HCT116 (cell line): ENCODE results near the gene ITPK1. TPM values are rescaled to one million over a fixed set of nuclear protein-coding genes. Genes with fewer than 3 reads are reported as not detected.

Experiments
- ATAC-seq: fragments of 200-7000 bp; cut with Tn5 transposase; 2 replicates; pipeline ENCODE4 v1.9.1; 2020; ENCODE audit warnings: mild to moderate bottlenecking, moderate library complexity
- BruUV-seq: library from RNA; stranded (reverse); fragments of 400-500 nt; replicated peaks from 2 replicates; lab custom pipeline; 2021; lab: Mats Ljungman, UMichigan
- CTCF ChIA-PET: fragments of 300-600 bp; sonication (Branson Sonifier 250); formaldehyde crosslinking; loops from one replicate; lab custom pipeline; 2021; ENCODE audit warnings: antibody characterized with exemption; lab: Charles Lee
- POLR2A ChIA-PET: fragments of 300-600, 350-600 bp; sonication (Branson Sonifier 250); formaldehyde crosslinking; loops from one replicate; lab custom pipeline; 2021; ENCODE audit warnings: antibody characterized with exemption; lab: Charles Lee
- RAD21 ChIA-PET, 2 experiments: fragments of 300-600 bp; sonication (Branson Sonifier 250); formaldehyde crosslinking; loops; one replicate each; lab custom pipeline; 2023; ENCODE audit warnings: low total read pairs in 2 of 2; ENCODE audit not compliant: uncharacterized antibody in 2 of 2, unreplicated experiment in 2 of 2, low non-redundant PET in 1 of 2; lab: Charles Lee
- DNase-seq: peaks from one replicate; pipeline ENCODE4 v3.0.0-alpha.2; 2010; ENCODE audit warnings: low read depth, low spot score
- H2AFZ ChIP-seq: fragments of 200-600 bp; shearing (Covaris generic), sonication (generic); 2 replicates; pipeline ENCODE4 v1.6.1; 2017; ENCODE audit warnings: low read depth, mixed run types, mixed read lengths, antibody characterized with exemption, low read length; ENCODE audit not compliant: poor library complexity, severe bottlenecking
- H3K27ac ChIP-seq: 2 replicates; pipeline ENCODE4 v1.5.1; 2012; ENCODE audit warnings: low read depth, low read length
- H3K27me3 ChIP-seq: fragments of 200-600 bp; sonication (generic); 2 replicates; pipeline ENCODE4 v1.6.1; 2016; ENCODE audit warnings: mixed run types, low read length, mixed read lengths; ENCODE audit not compliant: insufficient read depth
- H3K36me3 ChIP-seq, 2 experiments: fragments of 200-500 bp in 1 of 2; fragments of 200-600 bp in 1 of 2; sonication (Bioruptor generic) in 1 of 2; sonication (generic) in 1 of 2; 2 replicates each; pipeline versions ENCODE4 v1.5.1 to v1.6.1; 2014 to 2016; ENCODE audit warnings: low read length in 2 of 2, inconsistent platforms in 1 of 2, mixed read lengths in 1 of 2, mixed run types in 1 of 2; ENCODE audit not compliant: insufficient read depth in 2 of 2, control insufficient read depth in 1 of 2
- H3K4me1 ChIP-seq, 2 experiments: fragments of 200-600 bp in 1 of 2; sonication (generic) in 1 of 2; 2 replicates each; pipeline versions ENCODE4 v1.5.1 to v1.6.1; 2012 to 2017; ENCODE audit warnings: low read length in 2 of 2, inconsistent platforms in 1 of 2, mild to moderate bottlenecking in 1 of 2, mixed read lengths in 1 of 2, mixed run types in 1 of 2, moderate library complexity in 1 of 2; ENCODE audit not compliant: insufficient read depth in 2 of 2, control insufficient read depth in 1 of 2
- H3K4me2 ChIP-seq: fragments of 200-600 bp; sonication (generic); 2 replicates; pipeline ENCODE4 v1.6.1; 2017; ENCODE audit warnings: mixed run types, low read length, mixed read lengths
- H3K4me3 ChIP-seq, 2 experiments: fragments of 200-600 bp in 1 of 2; sonication (generic) in 1 of 2; replicated peaks in 1 of 2; 2 replicates each; pipeline ENCODE4 v1.5.1; 2011 to 2016; ENCODE audit warnings: low read length in 2 of 2, control low read depth in 1 of 2, low read depth in 1 of 2, mild to moderate bottlenecking in 1 of 2, mixed read lengths in 1 of 2, mixed run types in 1 of 2
- H3K79me2 ChIP-seq: fragments of 200-600 bp; sonication (generic); 2 replicates; pipeline ENCODE4 v1.6.1; 2017; ENCODE audit warnings: mild to moderate bottlenecking, mixed run types, low read length, moderate library complexity, mixed read lengths; ENCODE audit not compliant: insufficient read depth
- H3K9ac ChIP-seq: fragments of 200-600 bp; sonication (generic); 2 replicates; pipeline ENCODE4 v1.6.1; 2016; ENCODE audit warnings: low read length, mixed read lengths
- H3K9me2 ChIP-seq: fragments of 200-600 bp; sonication (generic), shearing (Covaris generic); 2 replicates; pipeline ENCODE4 v1.6.1; 2017; ENCODE audit warnings: mixed run types, mild to moderate bottlenecking, moderate library complexity; ENCODE audit not compliant: insufficient read depth
- H3K9me3 ChIP-seq, 2 experiments: fragments of 200-500 bp in 1 of 2; fragments of 200-600 bp in 1 of 2; sonication (Bioruptor generic) in 1 of 2; sonication (generic) in 1 of 2; 2 replicates each; pipeline ENCODE4 v1.6.1; 2014 to 2017; ENCODE audit warnings: low read length in 2 of 2, mixed read lengths in 2 of 2, inconsistent platforms in 1 of 2, low read depth in 1 of 2, mild to moderate bottlenecking in 1 of 2, mixed run types in 1 of 2, moderate library complexity in 1 of 2; ENCODE audit not compliant: control insufficient read depth in 1 of 2, insufficient read depth in 1 of 2
- H4K20me1 ChIP-seq: fragments of 200-600 bp; sonication (generic), shearing (Covaris generic); 2 replicates; pipeline ENCODE4 v1.6.1; 2017; ENCODE audit warnings: mixed run types, mild to moderate bottlenecking, moderate library complexity; ENCODE audit not compliant: insufficient read depth
- EZH2 ChIP-seq: fragments of 200-600 bp; sonication (generic); IDR thresholded peaks from 2 replicates; pipeline ENCODE4 v1.6.1; 2017; ENCODE audit warnings: antibody characterized with exemption, mixed run types
- EZH2phosphoT487 ChIP-seq: fragments of 200-600 bp; IDR thresholded peaks from 2 replicates; pipeline ENCODE4 v1.6.1; 2018; ENCODE audit warnings: antibody characterized with exemption, borderline replicate concordance
- FOSL1 ChIP-seq: IDR thresholded peaks from 2 replicates; pipeline ENCODE4 v1.6.1; 2012; ENCODE audit warnings: low read depth
- POLR2A ChIP-seq: IDR thresholded peaks from 2 replicates; pipeline ENCODE4 v1.7.0; 2011; ENCODE audit warnings: borderline replicate concordance; ENCODE audit not compliant: insufficient read depth, insufficient read length; ENCODE audit errors: extremely low read depth
- RAD21 ChIP-seq: IDR thresholded peaks from 2 replicates; pipeline ENCODE4 v1.6.1; 2012; ENCODE audit warnings: low read depth, mild to moderate bottlenecking
- REST ChIP-seq: IDR thresholded peaks from 2 replicates; pipeline ENCODE4 v1.6.1; 2012; ENCODE audit warnings: low read depth
- SIN3A ChIP-seq: IDR thresholded peaks from 2 replicates; pipeline ENCODE4 v1.6.1; 2012; ENCODE audit warnings: low read depth
- SP1 ChIP-seq: IDR thresholded peaks from 2 replicates; pipeline ENCODE4 v1.6.1; 2012; ENCODE audit warnings: low read depth
- ZFX ChIP-seq: fragments of 450-650 bp; IDR thresholded peaks from 2 replicates; pipeline ENCODE4 v1.6.1; 2017
- intact Hi-C: fragments of 100-400 bp; cut with micrococcal nuclease; formaldehyde crosslinking; loops from 2 replicates; pipeline ENCODE4 v1.10.0; 2022
- total RNA-seq: library from RNA; stranded (reverse); gene quantifications from one replicate; pipeline ENCODE4 v1.2.1, GENCODE V29; 2021; ENCODE audit not compliant: unreplicated experiment
- TF ChIP-seq, protein P1 (sequence below), 3 experiments: fragments of 200-600 bp in 1 of 3; sonication (generic) in 1 of 3; IDR thresholded peaks in 2 of 3; conservative IDR thresholded peaks in 1 of 3; 2 replicates each; pipeline ENCODE4 v1.5.1; 2012 to 2017; ENCODE audit warnings: low read depth in 2 of 3, low read length in 2 of 3, antibody characterized with exemption in 1 of 3, borderline replicate concordance in 1 of 3, control low read depth in 1 of 3, mild to moderate bottlenecking in 1 of 3, mixed read lengths in 1 of 3, mixed run types in 1 of 3, moderate library complexity in 1 of 3; ENCODE audit not compliant: insufficient read depth in 1 of 3
- TF ChIP-seq, protein P2 (sequence below): IDR thresholded peaks from 2 replicates; pipeline ENCODE4 v1.6.1; 2011; ENCODE audit warnings: mild to moderate bottlenecking, low read length, moderate library complexity; ENCODE audit not compliant: insufficient replicate concordance; ENCODE audit errors: extremely low read depth
- TF ChIP-seq, protein P3 (sequence below): IDR thresholded peaks from 2 replicates; pipeline ENCODE4 v1.6.1; 2012

Gene ITPK1
- total RNA-seq, 1 experiment from 2014 or later = 70.2 TPM

- no peak for TF ChIP-seq SIN3A
- no peak for TF ChIP-seq POLR2A
- TF ChIP-seq, protein P1, sequence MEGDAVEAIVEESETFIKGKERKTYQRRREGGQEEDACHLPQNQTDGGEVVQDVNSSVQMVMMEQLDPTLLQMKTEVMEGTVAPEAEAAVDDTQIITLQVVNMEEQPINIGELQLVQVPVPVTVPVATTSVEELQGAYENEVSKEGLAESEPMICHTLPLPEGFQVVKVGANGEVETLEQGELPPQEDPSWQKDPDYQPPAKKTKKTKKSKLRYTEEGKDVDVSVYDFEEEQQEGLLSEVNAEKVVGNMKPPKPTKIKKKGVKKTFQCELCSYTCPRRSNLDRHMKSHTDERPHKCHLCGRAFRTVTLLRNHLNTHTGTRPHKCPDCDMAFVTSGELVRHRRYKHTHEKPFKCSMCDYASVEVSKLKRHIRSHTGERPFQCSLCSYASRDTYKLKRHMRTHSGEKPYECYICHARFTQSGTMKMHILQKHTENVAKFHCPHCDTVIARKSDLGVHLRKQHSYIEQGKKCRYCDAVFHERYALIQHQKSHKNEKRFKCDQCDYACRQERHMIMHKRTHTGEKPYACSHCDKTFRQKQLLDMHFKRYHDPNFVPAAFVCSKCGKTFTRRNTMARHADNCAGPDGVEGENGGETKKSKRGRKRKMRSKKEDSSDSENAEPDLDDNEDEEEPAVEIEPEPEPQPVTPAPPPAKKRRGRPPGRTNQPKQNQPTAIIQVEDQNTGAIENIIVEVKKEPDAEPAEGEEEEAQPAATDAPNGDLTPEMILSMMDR (IDR thresholded peaks at IDR 0.05 in 2 of 3, conservative IDR thresholded peaks at IDR 0.05 in 1 of 3; ENCODE audit: borderline replicate concordance in 1 of 3, insufficient read depth in 1 of 3, low read depth in 2 of 3, low read length in 2 of 3) = no peak
- no peak for TF ChIP-seq REST
- TF ChIP-seq SP1 = no peak
- no peak for TF ChIP-seq EZH2phosphoT487
- TF ChIP-seq EZH2 = no peak
Observed at GRCh38 chr14:92987713-92988510, 127.8 kb downstream of the ITPK1 start (continued).

GRCh38 chr14:92987148-92987570, 128.6 kb downstream of the ITPK1 start:
- no peak for ATAC-seq
- no peak for DNase-seq
- intact Hi-C loops = no loop called here
- ChIA-PET RAD21 (no interaction called here), POLR2A (no interaction called here), CTCF (no interaction called here)
- peaks cover 10 to 12% of the 10 kb centered on the region in 2 experiments; a peak in 3 of 4 replicates for H3K4me1 ChIP-seq
- no peaks in the 10 kb centered on the region for H3K9me3 ChIP-seq
- no peaks in the 10 kb centered on the region for H3K79me2 ChIP-seq
- H3K27ac ChIP-seq = no peak overlapping the region; the same call in 1 of the 2 replicates
- H2AFZ ChIP-seq = no peak overlapping the region
- no peaks in the 10 kb centered on the region for H3K36me3 ChIP-seq
- no TSS peak for BruUV-seq
- H3K9me2 ChIP-seq = no peaks in the 10 kb centered on the region
- H4K20me1 ChIP-seq = no peaks in the 10 kb centered on the region
- no peak overlapping the region for H3K4me3 ChIP-seq
- no peak overlapping the region for H3K9ac ChIP-seq
- no peaks in the 10 kb centered on the region for H3K27me3 ChIP-seq
- no peak overlapping the region for H3K4me2 ChIP-seq
- TF ChIP-seq ZFX = no peak
- TF ChIP-seq, protein P2, sequence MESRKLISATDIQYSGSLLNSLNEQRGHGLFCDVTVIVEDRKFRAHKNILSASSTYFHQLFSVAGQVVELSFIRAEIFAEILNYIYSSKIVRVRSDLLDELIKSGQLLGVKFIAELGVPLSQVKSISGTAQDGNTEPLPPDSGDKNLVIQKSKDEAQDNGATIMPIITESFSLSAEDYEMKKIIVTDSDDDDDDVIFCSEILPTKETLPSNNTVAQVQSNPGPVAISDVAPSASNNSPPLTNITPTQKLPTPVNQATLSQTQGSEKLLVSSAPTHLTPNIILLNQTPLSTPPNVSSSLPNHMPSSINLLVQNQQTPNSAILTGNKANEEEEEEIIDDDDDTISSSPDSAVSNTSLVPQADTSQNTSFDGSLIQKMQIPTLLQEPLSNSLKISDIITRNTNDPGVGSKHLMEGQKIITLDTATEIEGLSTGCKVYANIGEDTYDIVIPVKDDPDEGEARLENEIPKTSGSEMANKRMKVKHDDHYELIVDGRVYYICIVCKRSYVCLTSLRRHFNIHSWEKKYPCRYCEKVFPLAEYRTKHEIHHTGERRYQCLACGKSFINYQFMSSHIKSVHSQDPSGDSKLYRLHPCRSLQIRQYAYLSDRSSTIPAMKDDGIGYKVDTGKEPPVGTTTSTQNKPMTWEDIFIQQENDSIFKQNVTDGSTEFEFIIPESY = no peak
- no peak for TF ChIP-seq FOSL1
- TF ChIP-seq, protein P3, sequence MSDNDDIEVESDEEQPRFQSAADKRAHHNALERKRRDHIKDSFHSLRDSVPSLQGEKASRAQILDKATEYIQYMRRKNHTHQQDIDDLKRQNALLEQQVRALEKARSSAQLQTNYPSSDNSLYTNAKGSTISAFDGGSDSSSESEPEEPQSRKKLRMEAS = no peak
- no peak for TF ChIP-seq RAD21
- no peak for TF ChIP-seq EZH2phosphoT487
- no peak for TF ChIP-seq REST
